ENCODE data around the gene NPAS4.

DNA sequence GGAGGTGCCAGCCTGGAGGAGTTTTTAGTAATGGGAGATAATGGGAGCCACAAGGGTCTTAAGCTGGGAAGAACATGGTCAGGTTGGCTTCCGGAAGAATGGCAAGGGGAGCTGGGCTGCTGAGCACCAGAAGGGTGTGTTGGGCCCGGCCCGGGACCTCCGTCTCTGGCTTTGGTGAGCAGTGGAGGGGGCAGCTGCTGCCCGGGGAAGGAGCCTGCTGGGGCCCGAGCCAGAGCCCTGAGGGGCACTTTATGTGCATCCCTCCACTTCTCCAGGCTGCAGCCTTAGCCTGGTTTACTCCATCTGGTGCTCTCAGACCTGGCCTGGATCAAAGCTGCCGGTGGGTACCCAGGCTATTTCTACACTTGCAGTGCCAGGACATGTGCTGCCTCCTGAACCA is 8.7 kb upstream of the NPAS4 start:
- TF ChIP-seq, protein P1, sequence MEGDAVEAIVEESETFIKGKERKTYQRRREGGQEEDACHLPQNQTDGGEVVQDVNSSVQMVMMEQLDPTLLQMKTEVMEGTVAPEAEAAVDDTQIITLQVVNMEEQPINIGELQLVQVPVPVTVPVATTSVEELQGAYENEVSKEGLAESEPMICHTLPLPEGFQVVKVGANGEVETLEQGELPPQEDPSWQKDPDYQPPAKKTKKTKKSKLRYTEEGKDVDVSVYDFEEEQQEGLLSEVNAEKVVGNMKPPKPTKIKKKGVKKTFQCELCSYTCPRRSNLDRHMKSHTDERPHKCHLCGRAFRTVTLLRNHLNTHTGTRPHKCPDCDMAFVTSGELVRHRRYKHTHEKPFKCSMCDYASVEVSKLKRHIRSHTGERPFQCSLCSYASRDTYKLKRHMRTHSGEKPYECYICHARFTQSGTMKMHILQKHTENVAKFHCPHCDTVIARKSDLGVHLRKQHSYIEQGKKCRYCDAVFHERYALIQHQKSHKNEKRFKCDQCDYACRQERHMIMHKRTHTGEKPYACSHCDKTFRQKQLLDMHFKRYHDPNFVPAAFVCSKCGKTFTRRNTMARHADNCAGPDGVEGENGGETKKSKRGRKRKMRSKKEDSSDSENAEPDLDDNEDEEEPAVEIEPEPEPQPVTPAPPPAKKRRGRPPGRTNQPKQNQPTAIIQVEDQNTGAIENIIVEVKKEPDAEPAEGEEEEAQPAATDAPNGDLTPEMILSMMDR (IDR thresholded peaks at IDR 0.05; ENCODE audit: low read depth, low read length) = no peak
- no peak for TF ChIP-seq EZH2phosphoT487 (IDR thresholded peaks at IDR 0.05; ENCODE audit: low read depth)

All from OCI-LY3 (cell line).